ENCODE results near the gene ATP8A2. TPM values are rescaled to one million over a fixed set of nuclear protein-coding genes. Genes with fewer than 3 reads are reported as not detected.

ATP8A2 gene
- polyA plus RNA-seq, 1 donor from 2014 or later: 11.9 TPM

GRCh38 chr13:26038931-26039475 lies 667.2 kb downstream of the ATP8A2 start:
- no peak for TF ChIP-seq RAD21 (conservative IDR thresholded peaks at IDR 0.05)
- TF ChIP-seq REST (IDR thresholded peaks at IDR 0.05; ENCODE audit: borderline replicate concordance): no peak
- TF ChIP-seq EZH2 (IDR thresholded peaks at IDR 0.05; ENCODE audit: borderline replicate concordance, insufficient read depth, low read length, poor library complexity, severe bottlenecking): no peak
- no peaks in the 10 kb centered on the region for H3K27me3 ChIP-seq (ENCODE audit: insufficient read depth, low read depth, low read length)
- H3F3A ChIP-seq (ENCODE audit: insufficient read depth, low read length, poor library complexity, severe bottlenecking): no peaks in the 10 kb centered on the region
- H2AFZ ChIP-seq (ENCODE audit: low read depth, low read length): no peak overlapping the region
- H3K9ac ChIP-seq (ENCODE audit: low read length): no peak overlapping the region
- no peaks in the 10 kb centered on the region for H4K20me1 ChIP-seq (ENCODE audit: insufficient read depth)
- no peak overlapping the region for H3K27ac ChIP-seq (ENCODE audit: low read length)
- H3K79me2 ChIP-seq (replicated peaks; ENCODE audit: insufficient read depth, low read length): no peaks in the 10 kb centered on the region
- no peak overlapping the region for H3K4me3 ChIP-seq (ENCODE audit: low read length)
- no peak overlapping the region for H3K4me2 ChIP-seq (ENCODE audit: low read length)
- peaks cover 3% of the 10 kb centered on the region for H3K9me3 ChIP-seq (ENCODE audit: low read length)
- no peaks in the 10 kb centered on the region for H3K9me2 ChIP-seq (ENCODE audit: insufficient read depth, low read length)
- no peaks in the 10 kb centered on the region for H3K36me3 ChIP-seq (ENCODE audit: insufficient read depth, low read length)

GRCh38 chr13:26041444-26041843 lies 669.7 kb downstream of the ATP8A2 start:
- Histone ChIP-seq H2AFZ (ENCODE audit: low read depth, low read length) (no peak overlapping the region), H3K36me3 (ENCODE audit: insufficient read depth, low read length) (no peaks in the 10 kb centered on the region), H3K9me3 (ENCODE audit: low read length) (peaks cover 1% of the 10 kb centered on the region), H3K9me2 (ENCODE audit: insufficient read depth, low read length) (no peaks in the 10 kb centered on the region), H3K9ac (ENCODE audit: low read length) (no peak overlapping the region), H3K4me3 (ENCODE audit: low read length) (no peak overlapping the region), H3F3A (ENCODE audit: insufficient read depth, low read length, poor library complexity, severe bottlenecking) (no peaks in the 10 kb centered on the region), H3K27me3 (ENCODE audit: insufficient read depth, low read depth, low read length) (no peaks in the 10 kb centered on the region), H3K4me2 (ENCODE audit: low read length) (no peak overlapping the region), H4K20me1 (ENCODE audit: insufficient read depth) (no peaks in the 10 kb centered on the region), H3K27ac (ENCODE audit: low read length) (no peak overlapping the region), H3K79me2 (replicated peaks; ENCODE audit: insufficient read depth, low read length) (peaks cover 21% of the 10 kb centered on the region)
- TF ChIP-seq POLR2AphosphoS5 (IDR thresholded peaks at IDR 0.05) (no peak), MXI1 (conservative IDR thresholded peaks at IDR 0.05; ENCODE audit: poor library complexity, severe bottlenecking) (no peak), TAF1 (IDR thresholded peaks at IDR 0.05; ENCODE audit: low read depth) (no peak), EZH2 (IDR thresholded peaks at IDR 0.05; ENCODE audit: borderline replicate concordance, insufficient read depth, low read length, poor library complexity, severe bottlenecking) (no peak), REST (IDR thresholded peaks at IDR 0.05; ENCODE audit: borderline replicate concordance) (no peak), SMC3 (conservative IDR thresholded peaks at IDR 0.05; ENCODE audit: poor library complexity) (no peak), EP300 (conservative IDR thresholded peaks at IDR 0.05; ENCODE audit: poor library complexity, severe bottlenecking) (no peak)
